A549 treated with Hydrocortisone at 1 μM for 4 hours (cell line): ENCODE measurements around the gene PTP4A1. TPM values are rescaled to one million over a fixed set of nuclear protein-coding genes. Genes with fewer than 3 reads are reported as not detected.

Experiments
- total RNA-seq: library from RNA; stranded (reverse); fragments of 200-300 nt; extraction: Qiagen RNA extraction; gene quantifications from 5 replicates; pipeline ENCODE4 v1.2.3, GENCODE V29; 2022

PTP4A1 gene
- 78.2 to 98.2 TPM (median 83.9 TPM) in 5 replicates for total RNA-seq

GRCh38 chr6:63572044-63572746 is at the start of gene PTP4A1, which contains the start of gene LOC128125822:
Gene PTP4A1, plus strand, starts transcription at chr6:63572480. Its CDS starts 4,401 bp downstream, at chr6:63576881.
Gene LOC128125822, plus strand, starts transcription at chr6:63572480.

Other genes starting within 250 kb of the PTP4A1 start
- gene PHF3, start 63.3 kb downstream of the PTP4A1 start, total RNA-seq, result 7.4 to 13.6 TPM (median 9.2 TPM) in 5 replicates